OCI-LY1 (cell line): Measurements from ENCODE around the gene PPM1F.

Experiments
- H2AFZ ChIP-seq: fragments of 200-600 bp; sonication (generic), shearing (Covaris generic); 2 replicates; pipeline ENCODE4 v1.6.0; 2014; ENCODE audit warnings: antibody characterized with exemption, mild to moderate bottlenecking, low read length
- H3F3A ChIP-seq: fragments of 200-600 bp; sonication (generic), shearing (Covaris generic); 2 replicates; pipeline ENCODE4 v1.6.0; 2014; ENCODE audit warnings: mild to moderate bottlenecking, antibody characterized with exemption, low read length, moderate library complexity; ENCODE audit not compliant: insufficient read depth
- H3K27ac ChIP-seq: fragments of 200-600 bp; sonication (generic); 2 replicates; pipeline ENCODE4 v1.5.1; 2014; ENCODE audit warnings: low read length, mixed run types, mild to moderate bottlenecking, low read depth; ENCODE audit not compliant: poor library complexity, severe bottlenecking
- H3K27me3 ChIP-seq: fragments of 200-600 bp; sonication (generic); 2 replicates; pipeline ENCODE4 v1.6.0; 2014; ENCODE audit warnings: antibody characterized with exemption, mild to moderate bottlenecking, low read length, moderate library complexity; ENCODE audit not compliant: insufficient read depth
- H3K36me3 ChIP-seq: fragments of 200-600 bp; sonication (generic); 2 replicates; pipeline ENCODE4 v1.6.1; 2014; ENCODE audit warnings: mild to moderate bottlenecking, antibody characterized with exemption, low read length, moderate library complexity, mixed read lengths; ENCODE audit not compliant: insufficient read depth
- H3K4me1 ChIP-seq: fragments of 200-600 bp; sonication (generic); 2 replicates; pipeline ENCODE4 v1.5.1; 2014; ENCODE audit warnings: mild to moderate bottlenecking, low read length, moderate library complexity; ENCODE audit not compliant: insufficient read depth, severe bottlenecking
- H3K4me2 ChIP-seq: fragments of 200-600 bp; sonication (generic), shearing (Covaris generic); 2 replicates; pipeline ENCODE4 v1.6.1; 2014; ENCODE audit warnings: low read length
- H3K4me3 ChIP-seq: fragments of 200-600 bp; sonication (generic); 2 replicates; pipeline ENCODE4 v1.5.1; 2014; ENCODE audit warnings: low read length, low read depth, mild to moderate bottlenecking, mixed read lengths; ENCODE audit not compliant: poor library complexity, severe bottlenecking
- H3K79me2 ChIP-seq: fragments of 200-600 bp; shearing (Covaris generic); 2 replicates; pipeline ENCODE4 v1.6.1; 2016; ENCODE audit warnings: mixed run types, low read length, mixed read lengths; ENCODE audit not compliant: insufficient read depth
- H3K9ac ChIP-seq: fragments of 200-600 bp; sonication (generic), shearing (Covaris generic); 2 replicates; pipeline ENCODE4 v1.6.1; 2014; ENCODE audit warnings: mild to moderate bottlenecking, low read length, mixed read lengths
- H3K9me2 ChIP-seq: fragments of 200-600 bp; sonication (generic), shearing (Covaris generic); 2 replicates; pipeline ENCODE4 v1.6.1; 2014; ENCODE audit warnings: low read depth, mild to moderate bottlenecking, low read length, mixed read lengths
- H3K9me3 ChIP-seq: fragments of 200-600 bp; shearing (Covaris generic); 2 replicates; pipeline ENCODE4 v1.6.1; 2014; ENCODE audit warnings: low read length, mixed read lengths
- H4K20me1 ChIP-seq: fragments of 200-600 bp; sonication (generic), shearing (Covaris generic); 2 replicates; pipeline ENCODE4 v1.6.0; 2016; ENCODE audit warnings: mild to moderate bottlenecking, low read length; ENCODE audit not compliant: insufficient read depth
- EZH2 ChIP-seq: fragments of 200-600 bp; sonication (generic), shearing (Covaris generic); IDR thresholded peaks from 2 replicates; pipeline ENCODE4 v1.8.0; 2017; ENCODE audit warnings: borderline replicate concordance, mixed run types, mild to moderate bottlenecking, antibody characterized with exemption, low read length, moderate library complexity, mixed read lengths
- TF ChIP-seq, protein P1 (sequence below): fragments of 200-600 bp; sonication (generic), shearing (Covaris generic); IDR thresholded peaks from 2 replicates; pipeline ENCODE4 v1.5.1; 2017; ENCODE audit warnings: mild to moderate bottlenecking, antibody characterized with exemption, low read length, moderate library complexity, mixed read lengths

PPM1F gene

DNA sequence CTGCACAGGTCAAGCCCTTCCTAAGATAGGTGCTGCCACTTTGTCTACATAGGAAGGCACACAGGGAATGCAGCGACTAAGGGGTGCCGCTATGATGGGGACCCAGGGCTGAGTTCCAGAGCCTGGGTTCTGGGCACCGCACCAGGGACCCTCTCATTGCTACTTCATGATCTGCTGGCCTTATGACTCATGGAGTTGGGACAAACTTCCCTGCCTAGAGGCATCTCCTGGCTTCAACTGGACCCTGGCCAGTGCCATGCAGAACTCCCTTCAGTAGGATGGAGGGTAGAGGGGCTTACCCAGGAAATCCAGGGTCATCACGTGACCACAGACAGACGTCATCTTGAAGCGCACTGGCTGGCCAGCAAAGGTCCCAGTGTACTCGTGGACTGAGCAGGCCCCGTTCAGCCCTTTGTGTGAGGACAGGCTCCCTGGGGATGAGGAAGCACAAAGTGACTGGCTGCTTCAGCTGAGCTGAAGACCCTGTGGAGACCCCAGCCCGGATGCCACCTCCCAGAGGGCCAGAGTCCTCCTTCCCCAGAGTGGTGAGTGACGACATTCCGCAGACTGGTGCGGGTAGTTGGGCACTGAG is 21.5 kb upstream of the PPM1F start:
- H3K27me3 ChIP-seq: no peaks in the 10 kb centered on the region
- H4K20me1 ChIP-seq: no peaks in the 10 kb centered on the region
- H3F3A ChIP-seq: no peaks in the 10 kb centered on the region
- H3K36me3 ChIP-seq: peaks cover 70% of the 10 kb centered on the region
- no peaks in the 10 kb centered on the region for H3K79me2 ChIP-seq
- TF ChIP-seq, protein P1, sequence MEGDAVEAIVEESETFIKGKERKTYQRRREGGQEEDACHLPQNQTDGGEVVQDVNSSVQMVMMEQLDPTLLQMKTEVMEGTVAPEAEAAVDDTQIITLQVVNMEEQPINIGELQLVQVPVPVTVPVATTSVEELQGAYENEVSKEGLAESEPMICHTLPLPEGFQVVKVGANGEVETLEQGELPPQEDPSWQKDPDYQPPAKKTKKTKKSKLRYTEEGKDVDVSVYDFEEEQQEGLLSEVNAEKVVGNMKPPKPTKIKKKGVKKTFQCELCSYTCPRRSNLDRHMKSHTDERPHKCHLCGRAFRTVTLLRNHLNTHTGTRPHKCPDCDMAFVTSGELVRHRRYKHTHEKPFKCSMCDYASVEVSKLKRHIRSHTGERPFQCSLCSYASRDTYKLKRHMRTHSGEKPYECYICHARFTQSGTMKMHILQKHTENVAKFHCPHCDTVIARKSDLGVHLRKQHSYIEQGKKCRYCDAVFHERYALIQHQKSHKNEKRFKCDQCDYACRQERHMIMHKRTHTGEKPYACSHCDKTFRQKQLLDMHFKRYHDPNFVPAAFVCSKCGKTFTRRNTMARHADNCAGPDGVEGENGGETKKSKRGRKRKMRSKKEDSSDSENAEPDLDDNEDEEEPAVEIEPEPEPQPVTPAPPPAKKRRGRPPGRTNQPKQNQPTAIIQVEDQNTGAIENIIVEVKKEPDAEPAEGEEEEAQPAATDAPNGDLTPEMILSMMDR: no peak
- no peak for TF ChIP-seq EZH2
- no peak overlapping the region for H2AFZ ChIP-seq
- no peaks in the 10 kb centered on the region for H3K4me1 ChIP-seq
- H3K9me2 ChIP-seq: no peaks in the 10 kb centered on the region
- H3K4me3 ChIP-seq: no peak overlapping the region
- H3K9me3 ChIP-seq: no peaks in the 10 kb centered on the region
- H3K27ac ChIP-seq: no peak overlapping the region
- no peak overlapping the region for H3K4me2 ChIP-seq
- H3K9ac ChIP-seq: no peak overlapping the region

- TF ChIP-seq, protein P1: no peak
- no peak for TF ChIP-seq EZH2
- H3K9ac ChIP-seq: no peak overlapping the region
- H3K4me1 ChIP-seq: no peaks in the 10 kb centered on the region
- H3F3A ChIP-seq: no peaks in the 10 kb centered on the region
- H4K20me1 ChIP-seq: no peaks in the 10 kb centered on the region
- H3K4me2 ChIP-seq: no peak overlapping the region
- H3K79me2 ChIP-seq: no peaks in the 10 kb centered on the region
- peaks cover 77% of the 10 kb centered on the region for H3K36me3 ChIP-seq
- H3K9me3 ChIP-seq: no peaks in the 10 kb centered on the region
- H3K27ac ChIP-seq: no peak overlapping the region
- no peak overlapping the region for H3K4me3 ChIP-seq
- H3K27me3 ChIP-seq: no peaks in the 10 kb centered on the region
- H3K9me2 ChIP-seq: no peaks in the 10 kb centered on the region
- H2AFZ ChIP-seq: no peak overlapping the region
Observed at GRCh38 chr22:21972806-21973205, 20.2 kb upstream of the PPM1F start.

DNA sequence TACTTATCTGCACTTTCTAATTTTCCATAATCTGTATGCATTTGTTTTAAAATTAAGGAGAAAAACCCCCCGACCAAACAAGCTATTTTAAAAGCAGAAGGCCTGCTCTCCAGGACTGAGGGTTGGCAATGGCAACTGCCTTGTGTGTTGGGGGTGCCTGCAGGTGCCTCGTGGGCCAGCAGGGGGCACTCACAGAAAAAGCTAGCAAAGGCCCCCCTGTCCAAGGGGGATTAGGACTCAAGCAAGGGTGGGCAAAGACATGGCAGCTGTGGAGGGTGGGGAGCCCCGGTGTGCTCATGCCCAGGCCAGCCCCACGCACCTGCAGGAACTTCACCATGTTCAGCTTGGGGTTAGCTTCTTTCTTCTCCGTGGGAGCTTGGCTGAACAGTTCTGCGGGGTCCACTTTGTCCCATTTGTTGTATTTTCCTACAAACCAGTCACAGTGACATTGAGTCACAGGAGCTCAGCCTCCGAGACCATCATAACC is 19.7 kb upstream of the PPM1F start:
- H3K9ac ChIP-seq: no peak overlapping the region
- no peaks in the 10 kb centered on the region for H4K20me1 ChIP-seq
- H3K4me3 ChIP-seq: no peak overlapping the region
- TF ChIP-seq, protein P1: peak; percentile 98
- no peak for TF ChIP-seq EZH2
- H3K27me3 ChIP-seq: no peaks in the 10 kb centered on the region
- H3K4me2 ChIP-seq: no peak overlapping the region
- no peaks in the 10 kb centered on the region for H3K4me1 ChIP-seq
- no peaks in the 10 kb centered on the region for H3F3A ChIP-seq
- no peaks in the 10 kb centered on the region for H3K79me2 ChIP-seq
- H3K27ac ChIP-seq: no peak overlapping the region
- no peaks in the 10 kb centered on the region for H3K9me2 ChIP-seq
- no peak overlapping the region for H2AFZ ChIP-seq
- H3K36me3 ChIP-seq: peaks cover 82% of the 10 kb centered on the region
- H3K9me3 ChIP-seq: no peaks in the 10 kb centered on the region
